HG02759 (cell line): ENCODE data around the gene DUOXA1.
"Not testable (repeated sequence)": the region's sequence is repeated elsewhere in the genome, so short reads cannot be mapped to it uniquely, and the experiment has no call there.

Source experiments
- ATAC-seq: cut with Tn5 transposase; IDR thresholded peaks from one replicate; pipeline ENCODE4 v1.9.1; 2021; ENCODE audit warnings: mild to moderate bottlenecking, moderate library complexity; ENCODE audit not compliant: unreplicated experiment

The DUOXA1 gene

GRCh38 chr15:45093622-45094357 lies 35.9 kb downstream of the DUOXA1 start:
- ATAC-seq: no peak

DNA sequence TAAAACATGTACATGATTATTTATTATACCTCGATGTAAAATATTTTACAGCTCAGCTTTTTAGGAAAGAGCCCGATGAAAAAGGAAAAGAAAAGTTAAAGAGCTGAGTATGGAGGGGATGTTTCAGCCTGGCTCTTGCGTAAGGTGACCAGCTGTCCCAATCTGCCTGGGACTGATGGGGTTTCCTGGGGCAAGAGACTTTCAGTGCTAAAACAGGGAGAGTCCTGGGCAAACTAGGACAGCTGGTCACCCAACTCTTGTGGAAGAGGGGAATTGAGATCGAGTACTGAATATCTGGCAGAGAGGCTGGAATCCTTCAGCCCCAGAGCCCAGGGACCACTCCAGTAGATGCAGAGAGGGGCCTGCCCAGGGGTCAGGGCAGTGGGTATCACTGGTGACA lies 36.7 kb downstream of the DUOXA1 start:
- ATAC-seq: no peak

DNA sequence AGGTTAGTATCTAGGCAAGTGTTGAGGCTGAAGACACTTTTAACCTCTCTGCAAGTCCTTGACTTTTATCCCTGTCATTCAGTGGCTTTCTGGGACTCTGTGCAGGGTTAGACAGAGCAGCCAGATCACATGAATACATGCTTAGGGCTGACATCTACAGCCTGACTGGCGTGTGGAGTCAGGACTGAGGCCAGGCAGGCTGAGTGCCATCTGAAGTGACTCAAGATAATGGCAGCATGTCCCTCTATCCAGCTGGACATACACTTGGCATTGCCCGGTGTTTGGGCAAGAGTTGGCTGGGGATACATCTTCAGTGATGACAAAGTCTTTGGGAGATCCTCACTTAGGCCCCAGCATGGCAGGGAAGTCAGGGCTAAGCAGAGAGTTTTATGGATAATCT lies 38.1 kb downstream of the DUOXA1 start:
- ATAC-seq: no peak

- ATAC-seq: no peak
Measured at GRCh38 chr15:45091161-45091560, 38.5 kb downstream of the DUOXA1 start.

DNA sequence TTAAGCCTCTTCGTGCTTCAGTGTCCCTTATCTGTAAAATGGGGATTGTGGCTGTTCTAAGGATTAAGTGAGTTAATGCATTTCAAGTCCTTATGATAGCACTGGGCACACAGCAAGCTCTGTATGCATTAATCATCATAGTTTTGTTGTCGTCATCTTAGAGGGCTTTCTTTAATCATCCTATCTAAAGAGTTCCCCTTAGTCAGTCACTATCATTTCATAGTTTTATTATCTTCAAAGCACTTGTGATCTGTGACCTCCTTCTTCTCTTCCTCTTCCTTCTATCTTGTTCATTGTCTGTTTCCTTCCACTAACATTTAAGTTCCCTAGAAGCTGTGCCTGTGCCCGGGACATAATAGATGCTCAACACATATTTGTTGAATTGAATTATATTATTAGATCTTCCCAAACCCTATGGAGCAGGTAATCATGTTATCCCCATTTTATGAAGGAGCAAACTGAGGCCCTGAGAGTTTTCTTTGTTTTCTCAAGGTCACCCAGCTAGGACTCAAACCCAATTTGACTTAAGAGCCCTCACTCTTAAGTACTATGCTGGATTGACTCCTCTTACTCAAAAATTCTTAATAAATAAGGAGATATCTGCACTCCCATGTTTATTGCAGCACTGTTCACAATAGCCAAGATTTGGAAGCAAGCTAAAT lies 39.8 kb downstream of the DUOXA1 start:
- no peak for ATAC-seq

DNA sequence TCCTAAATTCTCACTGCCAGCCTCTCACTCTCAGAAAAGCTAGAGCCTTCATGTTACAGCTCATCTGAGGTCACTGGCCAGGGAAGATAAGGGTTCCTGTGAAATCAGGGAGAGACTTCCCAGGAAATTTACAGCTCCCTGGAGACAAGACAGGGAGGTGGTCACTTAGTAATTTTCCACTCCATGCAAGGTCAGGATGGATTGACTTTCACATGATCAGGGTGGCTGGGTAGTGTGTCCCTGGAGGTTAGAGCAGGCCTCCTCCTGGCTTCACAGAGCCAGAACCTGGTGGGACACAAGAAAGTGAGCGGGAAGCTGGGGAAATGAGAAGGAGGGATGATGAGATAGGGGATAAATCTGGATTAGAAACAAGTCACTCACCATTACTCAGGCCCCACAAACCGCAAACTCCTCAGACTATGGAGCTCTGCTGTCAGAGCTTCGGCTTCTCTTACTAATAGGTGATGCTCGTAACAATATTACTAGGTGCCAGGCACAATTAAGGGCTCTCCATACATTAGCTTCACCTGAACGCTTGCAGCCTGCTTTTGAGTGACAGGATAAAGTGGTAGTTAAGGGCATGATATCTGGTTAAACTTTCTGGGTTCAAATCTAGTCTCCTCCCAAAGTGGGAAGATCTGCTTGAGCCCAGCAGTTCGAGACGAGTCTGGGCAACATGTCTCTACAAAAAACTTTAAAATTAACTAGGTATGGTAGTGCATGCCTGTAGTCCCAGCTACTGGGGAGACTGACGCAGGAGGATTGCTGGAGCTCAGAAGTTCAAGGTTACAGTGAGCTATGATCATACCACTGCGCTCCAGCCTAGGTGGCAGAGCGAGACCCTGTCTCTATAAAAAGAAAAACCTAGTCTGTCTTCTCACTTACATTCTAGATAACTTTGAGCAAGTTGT lies 40.6 kb downstream of the DUOXA1 start:
- no peak for ATAC-seq

DNA sequence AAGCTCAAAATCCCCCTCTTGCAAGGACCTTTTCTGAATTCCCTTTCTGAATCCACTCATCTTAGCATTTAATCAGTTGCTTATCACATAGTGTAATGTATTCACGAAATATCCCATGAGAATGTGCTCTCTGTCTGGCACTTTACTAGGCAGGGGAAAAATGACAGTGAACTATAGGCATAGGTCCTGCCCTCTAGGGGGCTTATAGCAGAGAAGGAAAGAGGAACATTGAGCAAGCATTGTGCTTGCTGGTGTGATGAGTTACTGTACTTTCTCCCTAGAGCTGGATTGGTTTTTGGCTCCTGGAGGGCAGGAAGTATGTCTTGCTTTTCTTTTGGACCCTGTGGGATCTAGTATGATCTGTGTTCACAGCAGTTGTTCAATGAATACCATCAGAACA lies 42.2 kb downstream of the DUOXA1 start:
- ATAC-seq: no peak

DNA sequence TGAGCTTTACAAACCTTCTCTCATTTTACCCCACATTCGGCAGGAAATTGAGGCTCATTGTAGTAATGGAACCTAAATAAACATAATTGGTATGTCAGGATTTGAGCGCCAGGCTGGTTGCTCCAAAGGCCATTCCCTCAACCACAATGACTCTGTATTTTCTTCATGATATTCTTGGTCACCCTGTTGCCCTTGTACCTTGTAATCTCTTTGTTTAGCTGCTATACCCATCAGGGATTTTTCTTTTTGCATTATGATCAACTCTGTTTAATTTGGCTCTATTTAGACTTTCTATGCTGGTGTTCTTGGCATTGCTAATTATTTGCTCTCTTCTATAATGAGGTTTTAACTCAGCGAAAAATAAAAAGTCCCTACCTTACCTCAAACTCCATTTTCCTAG lies 45.5 kb downstream of the DUOXA1 start:
- no peak for ATAC-seq

- ATAC-seq: no peak
Measured at GRCh38 chr15:45083223-45083622, 46.5 kb downstream of the DUOXA1 start.

GRCh38 chr15:45082412-45082811 lies 47.3 kb downstream of the DUOXA1 start:
- ATAC-seq: not testable (repeated sequence)

DNA sequence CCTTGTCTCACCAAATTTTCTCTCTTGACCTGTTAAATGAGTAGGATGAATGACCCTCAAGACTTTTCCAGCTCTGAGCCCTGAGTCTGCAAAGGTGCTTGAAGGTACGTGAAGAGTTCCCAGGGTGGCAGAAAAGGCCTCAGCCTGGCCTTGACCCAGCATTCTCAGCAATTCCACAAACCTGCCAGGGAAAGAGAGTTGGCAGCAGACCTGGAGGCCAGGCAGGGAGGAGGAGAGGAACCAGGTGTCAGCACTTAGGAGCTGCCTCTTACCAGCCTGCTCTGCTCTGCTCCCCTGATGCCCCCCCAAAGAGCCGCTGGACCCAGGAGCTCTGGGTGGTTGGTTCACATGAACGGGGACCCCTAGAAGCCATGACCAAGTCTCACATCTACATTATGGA lies 49.1 kb downstream of the DUOXA1 start:
- not testable (repeated sequence) for ATAC-seq

DNA sequence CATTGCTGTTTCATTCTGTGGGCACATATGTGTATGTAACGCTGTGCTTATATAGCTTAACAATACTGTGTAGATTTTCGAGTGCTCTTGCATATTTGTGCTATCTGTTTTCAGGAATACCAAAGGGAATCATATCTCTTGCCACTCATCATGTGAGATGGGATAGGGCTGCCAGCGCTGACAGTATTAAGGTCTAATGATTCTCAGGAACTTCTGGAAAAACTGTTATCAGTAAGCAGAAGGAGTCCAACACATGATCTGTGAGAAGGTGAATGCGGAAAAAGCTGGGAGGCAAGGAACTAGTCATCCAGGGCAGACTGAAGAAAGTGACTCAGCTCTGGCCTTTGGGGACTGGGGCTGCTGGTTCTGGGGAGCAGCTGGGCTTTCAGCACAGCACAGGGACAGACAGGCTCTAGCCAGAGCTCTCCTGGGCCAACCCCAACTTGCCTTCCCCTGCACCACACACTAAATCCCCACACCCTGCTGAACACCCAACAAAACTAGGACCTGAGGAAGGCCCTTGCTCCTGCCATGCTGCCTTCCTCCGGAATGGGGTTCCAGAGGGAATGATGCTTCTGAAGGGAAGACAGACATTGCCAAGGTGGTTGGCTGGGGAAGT lies 49.9 kb downstream of the DUOXA1 start:
- not testable (repeated sequence) for ATAC-seq

GRCh38 chr15:45079201-45079600 lies 50.5 kb downstream of the DUOXA1 start:
- not testable (repeated sequence) for ATAC-seq

DNA sequence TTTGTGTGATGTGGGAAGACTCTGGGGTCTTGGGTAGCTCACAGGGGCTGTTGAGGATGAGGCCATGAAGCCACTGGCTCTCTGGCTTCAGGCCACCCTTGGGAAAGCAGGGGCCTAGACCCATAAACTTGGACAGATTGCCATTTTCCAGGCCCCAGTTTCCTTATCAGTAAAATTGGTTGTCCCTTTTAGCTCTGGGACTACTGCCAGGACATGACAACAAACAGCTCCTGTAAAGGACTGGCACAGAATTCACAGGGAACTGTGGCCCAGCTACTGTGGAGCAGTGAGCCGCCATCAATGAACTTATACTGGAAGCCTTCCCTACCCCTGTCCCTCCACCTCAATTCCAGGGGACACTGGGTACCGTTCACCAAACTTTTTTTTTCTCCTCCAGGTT lies 52.3 kb downstream of the DUOXA1 start:
- not testable (repeated sequence) for ATAC-seq

- not testable (repeated sequence) for ATAC-seq
Measured at GRCh38 chr15:45075440-45076320, 54.0 kb downstream of the DUOXA1 start.

DNA sequence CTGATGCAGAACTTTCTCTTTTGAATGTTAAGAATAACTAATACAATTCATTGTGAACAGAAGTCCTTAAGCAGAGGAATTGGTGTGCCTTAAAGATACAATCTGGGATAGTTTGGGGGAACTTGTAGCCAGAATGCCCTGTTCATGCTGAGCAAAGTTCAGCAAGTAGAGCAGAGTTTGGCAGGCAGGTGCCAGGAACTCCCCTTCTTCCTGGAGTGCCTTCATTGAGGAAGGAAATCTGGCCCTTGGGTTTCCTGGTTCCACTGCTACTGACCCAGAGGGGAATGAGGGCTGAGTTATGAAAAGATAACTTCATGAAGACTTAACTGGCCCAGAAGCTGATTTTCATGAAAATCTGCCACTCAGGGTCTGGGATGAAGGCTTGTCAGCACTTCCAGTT lies 56.1 kb downstream of the DUOXA1 start:
- not testable (repeated sequence) for ATAC-seq

DNA sequence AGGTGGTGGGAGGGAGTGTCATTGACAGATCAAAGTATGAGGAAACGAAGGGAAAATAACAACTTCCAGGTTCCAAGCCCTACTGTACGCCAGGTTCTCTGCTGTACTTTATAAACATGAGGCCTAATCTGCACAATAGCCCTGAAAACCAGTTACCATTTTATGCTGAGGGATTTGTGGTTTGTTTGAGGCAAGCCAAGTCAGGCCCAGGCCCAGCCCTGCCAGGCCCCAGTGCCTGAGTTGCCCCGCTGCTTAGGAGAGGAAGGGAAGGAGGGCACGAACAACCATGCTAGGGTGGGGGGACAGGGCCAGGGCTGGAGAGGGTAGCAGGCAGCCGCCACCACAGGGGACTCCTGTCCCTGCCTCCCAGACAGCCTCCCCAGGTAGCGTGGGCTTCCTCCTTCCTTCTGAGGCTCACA lies 59.7 kb downstream of the DUOXA1 start:
- ATAC-seq: not testable (repeated sequence)
